ENCODE results near the gene ZDHHC16. TPM values are rescaled to one million over a fixed set of nuclear protein-coding genes. Genes with fewer than 3 reads are reported as not detected.

Gene ZDHHC16
- total RNA-seq, 1 donor from 2014 or later, result 28.0 TPM

- no peak for DNase-seq (ENCODE audit: low spot score)
These were observed 60.4 kb downstream of the ZDHHC16 start for GRCh38 chr10:97506199-97506991.

Other genes with a start within 250 kb of the ZDHHC16 start
- gene ARHGAP19, start 153.5 kb upstream of the ZDHHC16 start, total RNA-seq, result 7.9 TPM
- gene FRAT1, start 126.9 kb upstream of the ZDHHC16 start, total RNA-seq, result 8.2 TPM
- gene FRAT2, start 111.4 kb upstream of the ZDHHC16 start, total RNA-seq, result 8.4 TPM
- 38.6 TPM for gene RRP12, start 44.8 kb upstream of the ZDHHC16 start, total RNA-seq
- gene PGAM1, start 20.0 kb upstream of the ZDHHC16 start, total RNA-seq, result 190 TPM
- 21.2 TPM for gene EXOSC1, start 169 bp upstream of the ZDHHC16 start, total RNA-seq
- gene MMS19, start 52.2 kb downstream of the ZDHHC16 start, total RNA-seq, result 38.0 TPM
- 19.9 TPM for gene UBTD1, start 52.7 kb downstream of the ZDHHC16 start, total RNA-seq
- not detected for gene ANKRD2, start 126.6 kb downstream of the ZDHHC16 start, total RNA-seq
- gene HOGA1, start 138.2 kb downstream of the ZDHHC16 start, total RNA-seq, result 3.8 TPM
- gene C10orf62, start 143.5 kb downstream of the ZDHHC16 start, total RNA-seq, result not detected
- gene MORN4, start 187.3 kb downstream of the ZDHHC16 start, total RNA-seq, result 1.5 TPM
- gene PI4K2A, start 194.5 kb downstream of the ZDHHC16 start, total RNA-seq, result 22.3 TPM
- gene AVPI1, start 241.1 kb downstream of the ZDHHC16 start, total RNA-seq, result 30.5 TPM